ENCODE results near the gene RALGAPA2.

Gene RALGAPA2

DNA sequence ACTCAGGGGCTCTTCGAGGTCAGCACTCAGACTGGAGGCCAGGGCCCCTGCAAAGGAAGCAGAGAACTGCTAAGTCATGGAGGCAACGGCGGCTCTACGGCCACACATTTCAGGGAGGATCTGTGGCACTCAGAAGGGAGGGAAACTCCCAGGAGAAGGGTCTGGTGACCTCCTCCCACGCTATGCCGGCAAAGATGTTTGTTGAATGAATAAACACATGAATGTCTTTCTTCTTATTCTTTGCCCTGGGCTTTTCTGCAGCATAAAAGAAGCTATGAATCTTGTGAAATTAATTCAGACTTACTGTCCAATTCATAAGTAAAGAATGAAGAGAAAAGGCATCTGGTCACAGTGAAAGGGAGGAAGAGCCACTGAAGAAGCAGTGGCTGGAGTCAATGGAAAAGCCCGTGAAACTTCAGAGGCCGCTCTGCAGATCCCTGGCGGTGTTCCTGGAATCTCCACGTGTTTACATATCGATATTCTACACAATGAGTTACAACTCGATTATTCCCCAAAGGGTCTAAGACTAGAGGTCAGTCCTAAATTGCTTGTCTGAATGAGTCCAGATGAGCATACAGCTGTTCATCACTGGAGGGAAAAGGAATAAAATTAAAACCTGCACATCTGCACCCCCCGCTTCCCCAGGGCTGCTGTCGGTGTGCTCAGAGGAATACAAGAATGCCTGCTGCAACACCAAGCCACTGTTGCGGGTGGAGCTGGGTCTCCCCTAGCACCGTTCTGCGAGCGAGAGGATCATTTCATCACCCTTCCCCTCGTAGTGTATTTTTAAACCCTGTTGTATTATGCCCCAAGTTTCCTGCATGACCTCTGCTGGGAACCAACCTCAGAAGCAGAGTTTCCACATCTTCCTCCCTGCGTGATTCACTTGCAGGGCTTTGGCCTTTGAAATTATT lies 319.0 kb downstream of the RALGAPA2 start:
- no peak for DNase-seq

DNA sequence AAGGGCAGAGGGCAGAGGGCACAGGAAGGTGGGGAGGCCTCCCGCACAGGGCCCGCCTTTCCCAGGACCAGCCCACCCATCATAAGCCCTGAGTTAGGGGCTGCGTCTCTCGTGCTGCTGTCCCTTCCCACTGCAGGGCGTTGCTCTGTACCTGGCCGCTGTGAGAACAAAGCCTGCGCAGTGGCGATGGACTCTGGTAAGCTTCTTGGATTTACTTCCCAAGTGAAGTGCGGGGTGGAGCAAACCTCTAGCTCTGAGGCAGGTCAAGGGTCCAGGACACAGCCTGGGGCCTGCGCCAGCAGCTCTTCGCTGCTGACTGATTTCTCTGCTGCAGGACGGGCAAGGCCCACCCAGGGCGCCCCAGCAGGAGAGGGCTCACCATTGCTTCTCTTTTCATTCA lies 320.7 kb downstream of the RALGAPA2 start:
- no peak for DNase-seq

DNA sequence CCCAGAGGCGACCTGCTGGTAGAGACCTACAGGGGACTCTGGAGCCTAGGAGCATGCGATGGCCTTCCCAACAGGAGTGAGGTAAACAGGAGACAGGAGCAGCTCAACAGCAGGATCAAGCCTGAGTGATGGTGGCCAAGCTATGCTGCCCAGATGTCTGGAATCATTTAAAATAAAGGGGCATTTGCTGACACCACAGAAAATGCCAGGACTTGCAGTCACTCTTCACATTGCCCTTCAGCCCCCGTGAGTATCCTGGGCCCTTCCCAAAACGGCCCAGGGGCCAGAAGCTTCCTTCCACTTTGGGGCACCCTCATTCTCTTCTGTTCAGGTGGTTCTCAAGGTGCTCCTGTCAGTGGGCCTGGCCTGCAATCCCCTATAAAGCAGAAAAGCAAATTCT lies 321.3 kb downstream of the RALGAPA2 start:
- DNase-seq = no peak

DNA sequence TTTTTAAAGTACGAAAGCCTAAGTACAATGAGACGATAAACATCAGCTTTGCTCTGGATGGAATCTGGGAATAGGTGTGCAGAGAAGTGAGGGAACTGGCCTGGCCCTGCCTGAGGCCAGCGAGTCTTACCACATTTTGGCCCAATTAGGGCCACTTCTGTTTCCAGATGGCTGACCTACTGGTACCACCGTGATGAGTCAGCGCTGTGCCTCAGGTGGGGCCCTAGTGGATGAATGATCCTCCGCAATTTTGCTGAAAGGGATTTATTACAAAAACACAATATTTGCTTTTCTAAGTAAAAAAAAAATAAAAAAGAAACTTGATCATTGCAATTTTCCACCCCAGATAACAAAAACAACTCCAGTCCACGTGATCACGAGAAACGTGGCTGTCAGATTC lies 322.1 kb downstream of the RALGAPA2 start:
- DNase-seq = no peak

DNA sequence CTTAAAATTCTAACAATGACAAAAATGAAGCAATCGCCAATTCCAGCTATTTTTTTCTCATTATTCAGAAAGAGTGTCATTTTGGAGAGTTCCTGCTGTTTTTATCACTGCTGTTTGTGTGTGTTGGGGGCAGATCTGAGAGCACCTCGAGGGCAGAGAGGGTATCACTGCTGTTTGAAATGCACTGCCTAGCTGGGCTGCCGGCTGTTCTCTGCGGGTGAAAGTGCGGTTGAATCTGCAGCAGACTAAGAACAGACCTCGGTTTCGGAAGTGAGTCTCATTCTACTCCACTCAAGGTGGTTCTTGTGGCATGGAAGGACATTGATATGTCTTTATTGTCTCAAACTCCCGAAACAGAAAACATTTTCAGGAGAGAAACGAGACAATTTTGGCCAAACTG lies 326.3 kb downstream of the RALGAPA2 start:
- DNase-seq = no peak

DNA sequence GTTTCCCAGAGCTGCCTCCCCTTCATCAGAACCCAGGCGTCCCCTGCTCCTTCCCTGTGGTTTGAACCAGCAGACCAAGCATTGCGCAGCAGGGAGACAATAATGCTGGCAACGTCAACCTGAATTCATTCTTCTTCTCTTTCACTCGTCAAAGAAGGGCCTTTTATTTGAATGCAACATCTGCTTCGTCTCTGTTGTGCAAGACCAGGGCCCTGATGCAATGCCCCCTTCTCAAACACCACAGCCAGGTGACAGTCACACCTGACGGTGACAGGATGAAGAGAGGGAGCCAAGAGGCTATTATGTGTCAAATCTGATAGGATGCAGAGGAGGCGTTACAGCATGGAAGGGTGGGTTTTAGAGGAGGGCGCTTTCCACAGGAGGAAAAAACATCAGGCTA lies 336.6 kb downstream of the RALGAPA2 start:
- no peak for DNase-seq

DNA sequence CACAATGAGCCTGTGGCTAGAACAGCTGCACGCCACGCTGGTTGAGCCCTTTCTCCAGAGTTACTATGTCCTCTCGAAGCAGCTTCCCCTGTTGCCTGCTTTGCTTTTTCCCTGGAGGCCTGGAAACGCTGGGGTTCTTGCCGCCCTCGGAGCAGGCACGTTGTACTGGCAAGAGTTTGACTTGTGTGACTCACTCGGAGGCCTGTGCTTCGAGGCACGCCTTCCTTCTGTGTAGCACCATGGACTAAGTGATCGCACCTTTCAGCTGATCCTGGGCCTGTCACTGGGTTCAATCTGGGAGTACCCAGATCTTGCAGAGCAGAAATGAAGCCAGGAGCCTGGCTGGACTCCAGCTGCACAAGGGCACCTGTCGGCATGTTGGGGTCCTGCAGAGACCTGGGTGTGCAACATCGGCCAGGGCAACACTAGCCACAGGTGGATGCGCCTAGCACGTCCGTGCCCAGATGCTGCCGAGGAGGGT lies 339.3 kb downstream of the RALGAPA2 start:
- DNase-seq = no peak

DNA sequence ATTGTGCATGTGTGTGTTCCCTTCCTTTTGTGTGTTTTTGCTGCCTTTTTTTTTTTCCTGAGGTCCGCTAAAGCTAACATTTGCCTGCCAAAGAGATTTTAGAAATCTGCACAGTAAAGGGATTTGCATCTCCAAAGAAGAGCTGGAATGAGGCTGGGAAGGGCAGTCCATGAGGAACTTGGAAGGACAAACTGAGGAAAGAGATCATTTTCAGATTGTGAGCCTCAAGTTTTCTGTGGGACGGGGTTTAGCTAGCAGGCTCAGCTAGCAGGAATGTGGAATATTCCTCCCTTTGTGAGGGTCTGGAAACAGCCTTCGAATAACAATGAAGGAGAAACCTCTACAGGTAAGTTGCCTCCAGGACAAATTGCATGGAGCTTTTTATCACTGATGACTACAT lies 340.8 kb downstream of the RALGAPA2 start:
- peak; percentile 3 for DNase-seq

DNA sequence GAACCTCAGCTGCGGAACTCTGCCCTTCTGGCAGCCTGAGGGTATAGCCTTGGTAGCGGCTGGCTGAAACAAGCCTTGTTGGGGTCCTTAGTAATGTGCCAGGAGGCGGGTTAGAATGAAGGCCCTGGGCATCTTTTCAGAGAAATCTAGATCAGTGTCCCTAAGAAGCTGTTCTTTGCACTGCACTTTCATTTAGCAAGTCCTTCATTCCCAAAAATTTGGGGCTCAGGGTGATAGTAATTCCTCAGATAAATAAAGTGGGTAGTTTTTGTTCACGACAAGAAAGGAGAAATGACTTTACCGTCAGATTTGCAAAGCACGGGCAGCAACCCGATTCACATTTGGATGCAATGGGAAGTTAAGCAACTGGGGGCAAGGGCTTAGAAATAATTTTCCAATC lies 341.4 kb downstream of the RALGAPA2 start:
- peak; percentile 39 for DNase-seq

DNA sequence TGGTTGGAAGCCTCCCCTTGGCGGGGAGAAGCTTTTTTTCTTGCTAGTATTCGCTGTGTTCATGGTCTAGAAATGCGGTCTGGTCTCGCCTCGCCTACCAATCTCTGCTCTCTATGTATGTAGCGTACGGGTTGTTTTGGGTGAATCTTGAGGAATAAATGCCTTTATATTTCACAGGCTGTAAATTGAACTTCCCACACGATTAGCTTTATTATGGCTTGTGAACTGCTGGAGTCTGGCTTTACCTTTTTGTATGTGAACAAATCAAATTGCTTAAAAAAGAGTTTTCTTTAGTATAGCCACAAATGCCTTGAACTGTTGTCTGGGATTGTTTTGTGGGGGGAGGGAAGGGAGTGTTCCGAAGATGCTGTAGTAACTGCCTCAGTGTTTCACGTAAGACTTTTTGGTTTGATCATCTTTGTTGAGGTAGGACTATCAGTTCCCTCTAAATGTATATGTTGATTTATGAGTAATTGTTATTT lies 342.3 kb downstream of the RALGAPA2 start:
- peak; percentile 51 for DNase-seq

DNA sequence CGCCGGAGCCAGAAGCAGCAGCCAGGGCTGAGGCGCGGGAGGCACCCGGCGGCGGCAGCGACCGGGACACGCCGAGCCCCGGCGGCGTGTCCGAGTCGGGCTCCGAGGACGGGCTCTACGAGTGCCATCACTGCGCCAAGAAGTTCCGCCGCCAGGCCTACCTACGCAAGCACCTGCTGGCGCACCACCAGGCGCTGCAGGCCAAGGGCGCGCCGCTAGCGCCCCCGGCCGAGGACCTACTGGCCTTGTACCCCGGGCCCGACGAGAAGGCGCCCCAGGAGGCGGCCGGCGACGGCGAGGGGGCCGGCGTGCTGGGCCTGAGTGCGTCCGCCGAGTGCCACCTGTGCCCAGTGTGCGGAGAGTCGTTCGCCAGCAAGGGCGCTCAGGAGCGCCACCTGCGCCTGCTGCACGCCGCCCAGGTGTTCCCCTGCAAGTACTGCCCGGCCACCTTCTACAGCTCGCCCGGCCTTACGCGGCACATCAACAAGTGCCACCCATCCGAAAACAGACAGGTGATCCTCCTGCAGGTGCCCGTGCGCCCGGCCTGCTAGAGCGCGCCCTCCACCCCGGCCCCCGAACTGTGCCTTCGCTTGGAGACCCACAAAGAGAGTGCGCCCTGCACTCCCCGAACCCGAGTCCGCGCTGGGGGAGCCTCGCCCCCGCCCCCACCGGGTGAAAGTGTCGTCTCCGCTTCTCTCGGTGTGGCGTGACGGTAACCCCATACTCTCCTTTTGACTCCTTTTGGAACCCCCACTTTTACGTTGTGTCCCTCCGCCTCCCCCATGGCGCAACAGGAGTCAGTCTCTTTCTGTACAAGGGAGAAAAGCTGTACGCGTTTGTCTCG lies 343.0 kb downstream of the RALGAPA2 start:
- peak; percentile 65 for DNase-seq

DNA sequence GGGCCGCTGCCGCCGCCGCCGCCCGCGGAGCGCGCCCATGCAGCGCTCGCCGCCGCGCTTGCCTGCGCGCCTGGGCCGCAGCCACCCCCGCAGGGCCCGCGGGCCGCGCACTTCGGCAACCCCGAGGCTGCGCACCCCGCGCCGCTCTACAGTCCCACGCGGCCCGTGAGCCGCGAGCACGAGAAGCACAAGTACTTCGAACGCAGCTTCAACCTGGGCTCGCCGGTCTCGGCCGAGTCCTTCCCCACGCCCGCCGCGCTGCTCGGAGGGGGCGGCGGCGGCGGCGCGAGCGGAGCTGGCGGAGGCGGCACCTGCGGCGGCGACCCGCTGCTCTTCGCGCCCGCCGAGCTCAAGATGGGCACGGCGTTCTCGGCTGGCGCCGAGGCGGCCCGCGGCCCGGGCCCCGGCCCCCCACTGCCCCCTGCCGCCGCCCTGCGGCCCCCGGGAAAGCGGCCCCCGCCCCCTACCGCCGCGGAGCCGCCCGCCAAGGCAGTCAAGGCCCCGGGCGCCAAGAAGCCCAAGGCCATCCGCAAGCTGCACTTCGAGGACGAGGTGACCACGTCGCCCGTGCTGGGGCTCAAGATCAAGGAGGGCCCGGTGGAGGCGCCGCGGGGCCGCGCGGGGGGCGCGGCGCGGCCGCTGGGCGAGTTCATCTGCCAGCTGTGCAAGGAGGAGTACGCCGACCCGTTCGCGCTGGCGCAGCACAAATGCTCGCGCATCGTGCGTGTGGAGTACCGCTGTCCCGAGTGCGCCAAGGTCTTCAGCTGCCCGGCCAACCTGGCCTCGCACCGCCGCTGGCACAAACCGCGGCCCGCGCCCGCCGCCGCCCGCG lies 343.8 kb downstream of the RALGAPA2 start:
- peak; percentile 67 for DNase-seq

DNA sequence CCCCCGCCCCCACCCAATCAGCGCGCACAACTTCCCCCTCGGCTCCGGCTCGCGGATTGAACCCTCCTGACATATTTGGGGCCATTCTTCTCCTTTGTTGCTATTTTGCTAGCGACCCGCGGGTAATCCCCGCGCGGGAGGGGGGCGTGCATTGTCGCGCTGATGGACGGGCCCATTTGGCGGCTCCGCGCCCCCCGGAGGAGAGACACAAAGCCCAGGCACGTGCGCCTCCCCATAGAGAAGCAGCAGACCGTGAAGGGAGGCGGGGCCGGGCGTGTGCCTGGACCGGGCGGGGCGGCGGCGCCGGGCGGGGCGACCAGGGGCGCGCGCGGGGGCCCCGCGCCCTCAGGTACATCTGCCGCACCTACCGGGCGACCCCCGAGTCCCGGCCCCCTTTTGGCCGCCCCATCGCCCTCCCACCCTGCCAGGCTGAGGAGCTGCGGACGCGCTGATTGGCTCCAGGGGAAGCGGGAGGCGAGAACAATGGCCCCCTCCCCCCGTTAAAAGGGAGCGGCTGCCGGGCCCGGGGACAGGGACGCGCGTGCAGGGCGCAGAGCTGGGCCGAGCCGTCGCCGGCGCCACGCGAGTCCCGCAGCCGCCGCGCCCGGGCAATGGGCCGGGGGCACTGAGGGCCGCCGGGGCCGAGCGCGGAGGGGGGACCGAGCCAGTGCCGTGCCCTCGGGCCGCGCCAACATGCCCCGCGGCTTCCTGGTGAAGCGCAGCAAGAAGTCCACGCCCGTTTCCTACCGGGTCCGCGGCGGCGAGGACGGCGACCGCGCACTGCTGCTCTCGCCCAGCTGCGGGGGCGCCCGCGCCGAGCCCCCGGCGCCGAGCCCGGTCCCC lies 344.6 kb downstream of the RALGAPA2 start, which contains the start of gene INSM1:
INSM1 (plus strand) TSS at position 530 of the 843 bp plus-strand sequence; CDS start at position 694, 164 bp downstream.
- peak; percentile 64 for DNase-seq

DNA sequence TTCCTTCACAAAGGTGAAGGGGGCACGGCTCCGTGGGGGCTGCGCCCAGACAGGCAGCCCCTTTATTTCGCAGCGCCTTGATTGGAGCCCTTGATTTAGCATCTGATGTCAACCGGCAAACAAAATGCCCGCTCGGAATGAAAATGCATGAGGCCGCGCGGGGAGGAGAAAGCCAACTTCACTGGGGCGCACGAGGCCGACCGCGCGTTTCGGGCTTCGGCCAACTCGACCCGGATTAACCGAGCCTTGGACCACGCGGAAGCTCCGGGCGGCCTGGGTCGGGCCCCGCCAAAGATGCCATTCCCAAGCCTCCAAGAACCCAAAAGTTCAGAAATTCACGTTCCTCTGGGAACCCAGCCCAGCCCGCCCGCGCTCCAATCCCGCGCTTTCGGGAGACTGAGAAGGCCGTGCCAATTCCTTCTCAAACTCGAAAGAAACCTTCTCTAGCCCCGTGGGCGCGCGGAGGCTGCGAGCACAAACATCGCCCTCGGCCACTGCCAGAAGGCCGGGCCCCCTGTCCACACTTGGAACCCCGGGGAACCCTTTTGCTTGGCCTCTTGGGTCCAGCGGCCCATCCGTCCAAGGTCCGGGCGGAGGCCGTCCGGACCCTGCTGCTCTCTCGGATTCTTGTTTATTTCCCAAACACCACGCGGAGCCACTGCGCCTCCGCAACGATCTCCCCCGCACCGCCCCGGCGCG lies 345.4 kb downstream of the RALGAPA2 start:
- DNase-seq = peak; percentile 62

DNA sequence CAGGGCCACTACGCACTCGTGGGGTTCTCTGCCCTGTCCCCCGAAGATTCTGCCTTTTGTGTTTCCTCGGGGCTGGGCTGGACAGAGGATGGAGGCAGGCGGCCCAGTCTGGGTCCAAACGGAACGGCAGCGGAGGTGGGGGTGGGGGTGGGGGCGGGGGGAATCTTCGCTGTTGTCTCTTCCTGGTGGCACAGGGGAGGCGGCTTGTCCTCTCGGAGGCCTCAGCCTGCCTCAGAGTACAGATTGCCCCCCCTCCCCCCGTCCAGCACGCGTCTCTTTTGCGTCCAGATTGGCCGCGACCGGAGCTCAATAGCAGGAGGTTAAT lies 345.9 kb downstream of the RALGAPA2 start:
- DNase-seq = no peak

DNA sequence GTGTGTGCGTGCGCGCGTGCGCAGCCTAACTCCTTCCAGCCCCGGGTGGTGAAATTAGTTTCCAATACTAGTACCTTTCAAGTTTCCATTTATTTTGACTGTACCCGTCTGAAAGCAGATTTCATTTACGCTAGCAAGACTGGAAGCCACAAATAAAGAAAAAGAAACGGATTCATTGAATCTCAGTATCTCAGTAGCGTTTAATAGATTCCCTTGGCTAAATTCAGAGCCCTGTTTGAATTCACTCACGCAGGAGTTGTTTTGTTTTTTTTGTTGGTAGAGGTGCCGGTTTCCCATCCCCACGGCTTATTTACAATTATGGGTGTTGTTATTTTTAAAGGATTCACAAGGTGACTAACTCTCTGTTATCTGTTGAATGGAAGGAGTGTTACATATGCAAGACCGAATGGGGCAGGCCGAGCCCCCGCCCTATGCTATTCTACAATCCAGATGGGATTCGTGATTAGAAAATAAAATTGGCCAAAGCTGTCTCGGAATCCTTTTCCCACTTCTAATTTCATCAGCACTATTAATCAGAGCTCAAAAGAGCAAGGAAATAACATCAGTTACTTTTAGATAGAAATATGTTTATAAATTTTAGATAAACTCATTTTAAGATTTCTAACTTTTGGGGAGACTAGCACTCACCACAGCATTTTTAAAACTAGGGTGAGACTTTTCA lies 346.8 kb downstream of the RALGAPA2 start:
- DNase-seq = no peak

DNA sequence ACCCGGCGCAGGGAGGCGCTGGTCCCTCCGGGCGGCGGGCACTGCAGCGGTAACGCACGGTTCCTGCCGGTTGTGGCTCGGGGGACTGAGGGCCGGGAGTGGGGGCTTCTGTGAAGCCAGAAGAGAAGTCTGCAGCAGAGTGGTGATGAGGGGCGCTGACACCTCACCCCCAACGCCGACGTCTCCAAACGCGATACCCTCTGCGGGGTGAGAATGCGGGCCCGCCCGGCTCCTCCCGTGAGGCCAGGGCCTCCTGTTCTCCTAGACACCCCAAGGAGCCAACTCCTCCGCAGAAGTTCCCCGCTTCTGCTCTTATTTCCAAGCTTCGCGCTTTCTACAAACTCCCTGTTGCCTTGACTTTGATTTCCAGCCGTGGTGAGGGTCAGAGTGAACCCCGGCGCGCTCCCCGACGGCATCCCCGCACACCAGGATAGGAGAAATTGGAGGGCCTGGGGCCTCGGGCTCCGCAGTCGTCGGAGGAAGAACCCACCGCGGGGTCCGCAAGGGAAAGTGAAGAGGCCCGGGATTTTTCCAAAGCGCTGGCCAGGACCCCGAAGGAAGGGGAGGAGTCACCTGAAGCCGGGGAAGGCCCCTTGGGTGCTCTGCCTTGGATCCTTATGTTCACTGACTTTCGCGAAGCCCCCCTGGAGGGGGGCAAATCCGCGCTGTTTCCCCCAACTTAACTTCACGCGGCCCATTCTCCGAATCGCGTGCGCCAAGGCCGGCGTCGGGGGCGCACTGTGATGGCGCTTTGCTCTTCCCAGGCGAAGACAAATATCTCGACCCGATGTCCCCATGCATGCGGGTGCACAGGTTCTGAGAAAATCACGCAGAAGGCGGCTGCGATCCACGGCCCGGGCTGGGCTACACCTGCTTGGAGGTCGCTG lies 347.6 kb downstream of the RALGAPA2 start:
- peak; percentile 69 for DNase-seq

DNA sequence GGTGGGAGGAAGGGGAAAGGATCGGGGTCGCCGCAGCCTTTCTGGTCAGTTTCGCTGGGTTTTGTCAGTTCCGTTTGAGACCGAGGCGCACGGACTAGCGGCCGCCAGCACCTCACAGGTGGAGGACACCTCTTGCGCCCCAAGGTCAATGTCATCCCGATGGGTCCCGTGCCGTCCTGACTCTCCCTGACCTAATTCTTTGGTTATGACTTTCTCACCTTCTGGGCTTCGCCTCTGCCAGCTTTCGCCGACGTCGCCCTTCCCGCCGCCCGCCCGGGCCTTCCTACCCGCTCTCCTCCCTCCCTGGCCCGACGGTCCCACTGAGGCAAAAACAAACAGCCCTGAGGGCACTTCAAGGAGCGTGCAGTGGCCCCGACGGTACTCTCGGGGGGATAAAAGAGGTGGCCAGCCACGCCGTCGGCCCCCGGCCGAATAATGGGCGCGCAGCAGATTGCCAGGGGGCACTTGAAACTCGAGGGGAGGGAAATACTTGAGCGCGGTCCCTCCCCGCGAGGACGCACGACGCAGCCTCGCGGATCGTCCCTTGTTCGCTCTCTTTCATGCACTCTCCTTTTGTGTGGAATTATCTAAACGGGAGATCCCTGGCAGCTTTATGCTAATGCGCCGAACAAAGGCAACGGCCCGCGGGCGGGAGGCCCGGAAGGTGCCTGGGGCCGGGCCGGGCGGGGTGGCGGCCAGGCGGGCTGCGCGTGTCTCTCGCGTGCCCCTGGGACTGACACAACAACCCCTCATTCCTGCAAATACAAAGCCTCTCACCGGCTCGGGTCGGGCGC lies 348.4 kb downstream of the RALGAPA2 start:
- DNase-seq = peak; percentile 59

DNA sequence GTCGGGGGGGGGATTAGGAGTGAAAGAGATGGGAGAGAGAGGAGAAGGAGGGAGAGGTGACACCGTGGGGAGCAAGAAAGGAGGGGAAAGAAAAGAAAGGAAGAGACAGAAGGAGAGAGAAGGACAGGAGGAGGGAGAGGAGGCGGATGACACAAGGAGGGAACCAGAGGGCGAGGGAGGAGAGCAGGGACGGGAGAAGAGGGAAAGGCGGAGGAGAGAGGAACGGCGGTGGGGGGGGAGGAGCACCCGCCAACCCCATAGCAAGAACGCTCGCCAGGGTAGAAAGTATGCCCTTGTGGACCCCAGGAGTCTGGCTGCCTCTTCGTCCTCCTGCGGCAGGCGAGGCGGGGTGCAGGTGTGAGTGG lies 349.0 kb downstream of the RALGAPA2 start:
- no peak for DNase-seq

All from activated CD8-positive, alpha-beta memory T cell treated with anti-CD3 and anti-CD28 coated beads, Interleukin-2, amount 50 U/mL, for 48 hours (primary cell).